ENCODE measurements around the gene KCTD10.
A peak's percentile ranks its signal among the peaks of the same experiment; 100 is the strongest.

Gene KCTD10

GRCh38 chr12:109521831-109522230 lies 44.7 kb upstream of the KCTD10 start:
- in situ Hi-C loops (cut with HindIII; ENCODE audit: low pct_ligation_motif_present, low sequenced_read_pairs): no loop called here

GRCh38 chr12:109519787-109520186 lies 42.7 kb upstream of the KCTD10 start:
- DNase-seq: no peak
- in situ Hi-C loops (cut with HindIII; ENCODE audit: low pct_ligation_motif_present, low sequenced_read_pairs): no loop called here
- H3K27ac ChIP-seq: peak overlapping the region; percentile 67
- no peaks in the 10 kb centered on the region for H3K27me3 ChIP-seq (replicated peaks)
- TF ChIP-seq CTCF (IDR thresholded peaks at IDR 0.05; ENCODE audit: low read depth, low read length, missing control alignments): no peak
- H3K36me3 ChIP-seq (replicated peaks): peaks cover 38% of the 10 kb centered on the region
- H3K4me3 ChIP-seq (ENCODE audit: low read depth, low read length): no peak overlapping the region

More at GRCh38 chr12:109521831-109522230, 44.7 kb upstream of the KCTD10 start:
- H3K4me3 ChIP-seq (ENCODE audit: low read depth, low read length): no peak overlapping the region
- H3K36me3 ChIP-seq (replicated peaks): peaks cover 39% of the 10 kb centered on the region
- no peaks in the 10 kb centered on the region for H3K27me3 ChIP-seq (replicated peaks)
- no peak overlapping the region for H3K27ac ChIP-seq
- no peak for TF ChIP-seq CTCF (IDR thresholded peaks at IDR 0.05; ENCODE audit: low read depth, low read length, missing control alignments)
- DNase-seq: no peak

- no peak overlapping the region for H3K4me3 ChIP-seq (ENCODE audit: low read depth, low read length)
- in situ Hi-C loops (cut with HindIII; ENCODE audit: low pct_ligation_motif_present, low sequenced_read_pairs): no loop called here
- TF ChIP-seq CTCF (IDR thresholded peaks at IDR 0.05; ENCODE audit: low read depth, low read length, missing control alignments): peak; percentile 96
- peak overlapping the region; percentile 67 for H3K27ac ChIP-seq
- DNase-seq: peak; percentile 74
- no peaks in the 10 kb centered on the region for H3K27me3 ChIP-seq (replicated peaks)
- peaks cover 36% of the 10 kb centered on the region for H3K36me3 ChIP-seq (replicated peaks)
These were observed 41.9 kb upstream of the KCTD10 start for GRCh38 chr12:109518820-109519665.

GRCh38 chr12:109517619-109518018 lies 40.5 kb upstream of the KCTD10 start:
- Histone ChIP-seq H3K36me3 (replicated peaks) (peaks cover 32% of the 10 kb centered on the region), H3K27ac (no peak overlapping the region), H3K4me3 (ENCODE audit: low read depth, low read length) (no peak overlapping the region), H3K27me3 (replicated peaks) (no peaks in the 10 kb centered on the region)
- no peak for DNase-seq
- in situ Hi-C loops (cut with HindIII; ENCODE audit: low pct_ligation_motif_present, low sequenced_read_pairs): no loop called here
- TF ChIP-seq CTCF (IDR thresholded peaks at IDR 0.05; ENCODE audit: low read depth, low read length, missing control alignments): no peak

- no peak overlapping the region for H3K27ac ChIP-seq
- no peak for DNase-seq
- no peaks in the 10 kb centered on the region for H3K27me3 ChIP-seq (replicated peaks)
- H3K36me3 ChIP-seq (replicated peaks): peaks cover 42% of the 10 kb centered on the region
- no peak for TF ChIP-seq CTCF (IDR thresholded peaks at IDR 0.05; ENCODE audit: low read depth, low read length, missing control alignments)
- in situ Hi-C loops (cut with HindIII; ENCODE audit: low pct_ligation_motif_present, low sequenced_read_pairs): no loop called here
- no peak overlapping the region for H3K4me3 ChIP-seq (ENCODE audit: low read depth, low read length)
These were observed 36.9 kb upstream of the KCTD10 start for GRCh38 chr12:109513977-109514376.

All from brain microvascular endothelial cell (primary cell).